PC-9 (cell line): Measurements from ENCODE around the gene GDPGP1. TPM values are rescaled to one million over a fixed set of nuclear protein-coding genes. Genes with fewer than 3 reads are reported as not detected.

Source experiments
- BruUV-seq: library from RNA; stranded (reverse); fragments of 400-500 nt; replicated peaks from 2 replicates; lab custom pipeline; 2021; lab: Mats Ljungman, UMichigan
- CTCF ChIA-PET: fragments of 300-600 bp; sonication (Branson Sonifier 250); formaldehyde crosslinking; loops from one replicate; lab custom pipeline; 2022; ENCODE audit warnings: antibody characterized with exemption; lab: Charles Lee
- POLR2A ChIA-PET: fragments of 300-600 bp; sonication (Branson Sonifier 250); formaldehyde crosslinking; loops from one replicate; lab custom pipeline; 2022; ENCODE audit warnings: antibody characterized with exemption; ENCODE audit not compliant: unreplicated experiment; lab: Charles Lee
- DNase-seq, 2 experiments: peaks; one replicate each; pipeline versions ENCODE4 v3.0.0 to v3.0.0-alpha.2; 2015 to 2022; ENCODE audit warnings: mixed read lengths in 1 of 2
- H2AFZ ChIP-seq: fragments of 200-600 bp; sonication (generic); 2 replicates; pipeline ENCODE4 v1.8.1; 2017; ENCODE audit warnings: antibody characterized with exemption
- H3F3A ChIP-seq: fragments of 200-600 bp; sonication (generic); 2 replicates; pipeline ENCODE4 v1.8.1; 2017; ENCODE audit warnings: antibody characterized with exemption, mild to moderate bottlenecking, low read depth; ENCODE audit not compliant: insufficient read depth
- H3K27ac ChIP-seq: fragments of 200-600 bp; sonication (generic); 2 replicates; pipeline ENCODE4 v1.6.1; 2016; ENCODE audit warnings: mixed run types
- H3K27me3 ChIP-seq: fragments of 200-600 bp; sonication (generic); 2 replicates; pipeline ENCODE4 v1.6.1; 2016; ENCODE audit warnings: low read depth, mixed run types; ENCODE audit not compliant: insufficient read depth
- H3K36me3 ChIP-seq: fragments of 200-600 bp; sonication (generic); 2 replicates; pipeline ENCODE4 v1.6.1; 2016; ENCODE audit warnings: low read depth, mixed run types
- H3K4me1 ChIP-seq: fragments of 200-600 bp; sonication (generic); replicated peaks from 2 replicates; pipeline ENCODE4 v1.6.1; 2016; ENCODE audit warnings: mixed run types; ENCODE audit not compliant: insufficient read depth
- H3K4me2 ChIP-seq: fragments of 200-600 bp; sonication (generic); 2 replicates; pipeline ENCODE4 v1.6.1; 2017; ENCODE audit warnings: mixed run types
- H3K4me3 ChIP-seq: fragments of 200-600 bp; sonication (generic); 2 replicates; pipeline ENCODE4 v1.6.1; 2016; ENCODE audit warnings: mixed run types
- H3K79me2 ChIP-seq: fragments of 200-600 bp; sonication (generic); 2 replicates; pipeline ENCODE4 v1.6.1; 2017; ENCODE audit warnings: low read depth, mixed run types
- H3K9me2 ChIP-seq: fragments of 200-600 bp; sonication (generic); 2 replicates; pipeline ENCODE4 v1.8.1; 2017; ENCODE audit warnings: mild to moderate bottlenecking; ENCODE audit not compliant: insufficient read depth
- H3K9me3 ChIP-seq: fragments of 200-600 bp; sonication (generic); 2 replicates; pipeline ENCODE4 v1.8.1; 2016; ENCODE audit warnings: low read depth; ENCODE audit not compliant: insufficient read depth
- H4K20me1 ChIP-seq: fragments of 200-600 bp; sonication (generic); 2 replicates; pipeline ENCODE4 v1.8.1; 2017; ENCODE audit not compliant: insufficient read depth
- CTCF ChIP-seq: fragments of 200-600 bp; sonication (generic); conservative IDR thresholded peaks from 2 replicates; pipeline ENCODE4 v1.6.1; 2017; ENCODE audit warnings: mixed run types, antibody characterized with exemption, mild to moderate bottlenecking, moderate library complexity
- EZH2 ChIP-seq: fragments of 200-600 bp; sonication (generic); IDR thresholded peaks from 2 replicates; pipeline ENCODE4 v1.8.0; 2017; ENCODE audit warnings: antibody characterized with exemption, low read depth
- intact Hi-C: fragments of 100-400 bp; cut with micrococcal nuclease; formaldehyde crosslinking; loops from one replicate; pipeline ENCODE4 v1.10.0; 2022; ENCODE audit not compliant: unreplicated experiment
- total RNA-seq: library from RNA; stranded (reverse); gene quantifications from 2 replicates; pipeline ENCODE4 v1.2.3, GENCODE V29; 2021

The GDPGP1 gene
- total RNA-seq, 1 experiment from 2014 or later, result 7.6 TPM

DNA sequence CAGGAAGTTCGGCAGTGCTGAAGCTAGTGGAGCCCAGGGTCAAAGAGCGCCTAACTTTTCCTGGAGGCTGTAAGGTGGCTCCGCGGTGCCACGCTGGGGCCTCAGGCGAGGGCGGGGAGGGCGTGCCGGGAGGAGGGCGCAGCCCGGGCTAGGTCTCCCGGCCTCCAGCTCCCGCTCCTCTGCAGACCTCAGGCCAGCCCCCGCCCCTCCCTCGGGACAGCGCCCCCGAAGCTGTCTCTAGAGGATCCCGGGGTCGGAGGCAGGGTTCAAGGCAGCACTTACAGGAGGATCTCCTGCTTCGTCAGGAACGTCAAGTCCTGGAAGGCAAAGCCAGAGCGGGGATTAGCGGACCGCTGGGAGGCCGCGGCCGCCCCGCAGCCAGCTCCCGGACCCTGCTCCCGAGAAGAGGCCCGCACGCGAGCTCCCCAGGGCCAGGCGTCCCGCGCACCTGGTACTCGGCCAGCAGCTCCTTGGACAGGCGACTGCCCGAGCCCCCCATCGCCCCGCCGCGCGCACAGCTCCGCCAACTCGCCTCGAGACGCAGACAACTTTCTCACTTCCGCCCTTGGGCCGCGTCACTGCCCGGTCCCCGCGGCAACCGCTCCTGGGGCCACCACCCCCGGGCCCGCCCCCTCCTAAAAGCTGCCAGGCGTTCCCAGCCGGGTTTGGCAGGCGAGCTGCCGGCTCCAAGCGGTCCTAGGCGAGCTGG is 468 bp upstream of the GDPGP1 start, which contains the start of gene CIB1:
Gene CIB1 (minus strand): TSS at position 555 of the 709 bp plus-strand sequence. CDS start 56 bp downstream, at position 499.
- ChIA-PET CTCF (interaction anchor here (0.6 to 0.8 kb wide), 2 partner anchors 22 to 58 kb away, joined by 3 read pairs; no protein-coding TSS in a partner anchor), POLR2A (interaction anchor here (0.5 to 1.0 kb wide), 7 partner anchors 16 to 877 kb away, joined by 3 to 11 read pairs (median 6); partner anchors contain the start of gene TTLL13)
- H3K4me3 ChIP-seq, result peak within 1 kb of the TSS; percentile 86
- no peaks in the 10 kb centered on the region for H3K9me3 ChIP-seq
- intact Hi-C loops, result loop anchor here (1.0 to 5.0 kb wide), 5 partner anchors 32 to 341 kb away; partner anchors contain the start of genes AP3S2 and NGRN
- peak within 1 kb of the TSS; percentile 92 for H2AFZ ChIP-seq
- H3K27ac ChIP-seq, result peak within 1 kb of the TSS; percentile 74
- H3K4me1 ChIP-seq, result peaks cover 57% of the 10 kb centered on the region
- H3K4me2 ChIP-seq, result peak within 1 kb of the TSS; percentile 94
- TF ChIP-seq CTCF, result peak; percentile 7; the same call in 1 of the 2 replicates
- no peak for TF ChIP-seq EZH2
- H3F3A ChIP-seq, result peaks cover 78% of the 10 kb centered on the region
- BruUV-seq, result TSS peak; percentile 41
- H4K20me1 ChIP-seq, result 0 out of 2 replicates have a peak, but pooled peaks cover 14% of the 10 kb centered on the region
- peak; percentile 87 to 98 for DNase-seq
- H3K79me2 ChIP-seq, result peaks cover 49% of the 10 kb centered on the region
- H3K9me2 ChIP-seq, result no peaks in the 10 kb centered on the region
- H3K27me3 ChIP-seq, result no peaks in the 10 kb centered on the region
- H3K36me3 ChIP-seq, result peaks cover 21% of the 10 kb centered on the region

- no TSS peak for BruUV-seq
- TF ChIP-seq EZH2, result no peak
- no peak for TF ChIP-seq CTCF
- CTCF ChIA-PET, result no interaction called here
- Histone ChIP-seq H3K4me2 (no peak overlapping the region), H3K27me3 (no peaks in the 10 kb centered on the region), H3K4me1 (peaks cover 24% of the 10 kb centered on the region; the same call in 1 of the 2 replicates), H3K79me2 (peaks cover 18% of the 10 kb centered on the region), H4K20me1 (no peaks in the 10 kb centered on the region), H3K9me2 (no peaks in the 10 kb centered on the region), H3K9me3 (no peaks in the 10 kb centered on the region), H3K36me3 (peaks cover 18% of the 10 kb centered on the region), H2AFZ (no peak overlapping the region), H3K27ac (no peak overlapping the region), H3F3A (peaks cover 36% of the 10 kb centered on the region; the same call in 1 of the 2 replicates), H3K4me3 (no peak overlapping the region)
- intact Hi-C loops, result no loop called here
- POLR2A ChIA-PET, result no interaction called here
- no peak for DNase-seq
These were observed 5.4 kb downstream of the GDPGP1 start for GRCh38 chr15:90239371-90239770.

DNA sequence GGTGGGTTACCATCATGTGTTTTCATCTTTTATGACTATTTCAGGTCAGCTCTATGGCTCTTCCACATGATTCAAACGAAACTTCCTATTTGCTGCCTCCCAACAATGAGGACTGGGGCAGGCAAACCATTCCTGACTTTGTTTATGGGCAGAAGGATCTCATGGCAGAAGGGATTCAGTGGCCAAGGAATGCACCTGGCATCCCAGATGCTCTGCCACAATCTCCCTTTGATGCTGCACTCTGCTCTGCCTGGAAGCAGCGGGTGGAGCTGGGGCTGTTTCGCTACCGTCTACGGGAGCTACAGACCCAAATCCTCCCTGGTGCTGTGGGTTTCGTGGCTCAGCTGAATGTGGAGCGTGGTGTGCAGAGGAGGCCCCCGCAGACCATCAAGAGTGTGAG is 6.8 kb downstream of the GDPGP1 start:
- Histone ChIP-seq H3K4me1 (peaks cover 16% of the 10 kb centered on the region; the same call in 1 of the 2 replicates), H3K27ac (no peak overlapping the region), H3F3A (peaks cover 27% of the 10 kb centered on the region; the same call in 1 of the 2 replicates), H3K9me2 (no peaks in the 10 kb centered on the region), H4K20me1 (no peaks in the 10 kb centered on the region), H2AFZ (no peak overlapping the region), H3K4me2 (no peak overlapping the region), H3K79me2 (0 out of 2 replicates have a peak, but pooled peaks cover 8% of the 10 kb centered on the region), H3K9me3 (no peaks in the 10 kb centered on the region), H3K27me3 (no peaks in the 10 kb centered on the region), H3K36me3 (peaks cover 18% of the 10 kb centered on the region), H3K4me3 (no peak overlapping the region)
- ChIA-PET POLR2A (no interaction called here), CTCF (no interaction called here)
- intact Hi-C loops, result no loop called here
- no peak for DNase-seq
- TF ChIP-seq EZH2 (no peak), CTCF (no peak)
- no TSS peak for BruUV-seq
